AG04449 (cell line): ENCODE measurements around the gene PTCHD4.
"Not testable (repeated sequence)": the region's sequence is repeated elsewhere in the genome, so short reads cannot be mapped to it uniquely, and the experiment has no call there.

ENCODE experiments used
- CTCF ChIA-PET: fragments of 350-600 bp; formaldehyde crosslinking; extraction: SDS; loops from one replicate; lab custom pipeline; 2021; ENCODE audit warnings: antibody characterized with exemption; lab: Yijun Ruan, JAX
- POLR2A ChIA-PET: fragments of 400-600, 350-600 bp; formaldehyde crosslinking; extraction: SDS; loops from one replicate; lab custom pipeline; 2020; ENCODE audit warnings: antibody characterized with exemption, inconsistent platforms; lab: Yijun Ruan, JAX
- DNase-seq: peaks from one replicate; pipeline ENCODE4 v3.0.0-alpha.2; 2010; ENCODE audit warnings: low read depth, low spot score
- H3K4me3 ChIP-seq: 2 replicates; pipeline ENCODE4 v1.5.1; 2011; ENCODE audit warnings: low read depth, mild to moderate bottlenecking, control low read depth, low read length
- TF ChIP-seq, protein P1 (sequence below): IDR thresholded peaks from one replicate; pipeline ENCODE4 v1.5.1; 2011; ENCODE audit warnings: mild to moderate bottlenecking, moderate library complexity, low read length, control low read depth, inconsistent platforms; ENCODE audit not compliant: insufficient read depth; ENCODE audit errors: missing control alignments

The PTCHD4 gene

DNA sequence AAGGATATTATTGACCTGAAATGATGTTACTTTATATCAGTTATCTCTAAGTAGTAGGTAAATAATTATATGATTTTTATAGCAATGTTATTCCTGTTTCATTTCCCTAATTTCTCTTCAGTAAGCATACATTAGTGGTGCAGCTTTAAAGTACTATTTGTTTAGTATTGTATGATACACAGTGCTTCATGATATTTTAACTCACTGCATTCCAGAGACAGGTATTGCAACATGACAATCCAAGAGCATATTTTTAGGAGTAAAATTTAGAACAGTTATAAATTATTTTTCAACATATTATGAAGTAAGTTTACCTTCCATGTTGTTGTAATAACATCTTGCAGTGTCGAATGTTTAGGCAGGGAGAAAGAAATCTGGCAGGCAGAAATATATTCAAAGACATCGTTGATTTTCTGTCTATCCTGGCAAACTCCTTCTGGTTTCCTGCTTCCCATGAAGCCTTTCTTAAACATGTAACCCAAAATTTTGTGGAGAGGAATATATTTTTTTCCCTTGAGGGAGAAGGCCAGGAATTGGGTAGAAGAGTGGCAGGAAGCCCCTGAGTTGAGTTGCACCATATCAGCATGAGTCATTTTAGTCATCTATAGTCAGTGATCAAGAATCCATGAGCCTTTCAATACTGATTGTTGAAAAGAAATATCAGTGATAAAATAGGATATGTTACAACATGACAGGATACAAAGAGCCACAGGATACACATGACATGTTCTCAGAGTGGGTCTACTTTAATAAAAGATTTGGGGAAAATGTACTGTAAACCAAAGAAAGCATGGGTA, 29.0 kb upstream of the PTCHD4 start:
- TF ChIP-seq, protein P1, sequence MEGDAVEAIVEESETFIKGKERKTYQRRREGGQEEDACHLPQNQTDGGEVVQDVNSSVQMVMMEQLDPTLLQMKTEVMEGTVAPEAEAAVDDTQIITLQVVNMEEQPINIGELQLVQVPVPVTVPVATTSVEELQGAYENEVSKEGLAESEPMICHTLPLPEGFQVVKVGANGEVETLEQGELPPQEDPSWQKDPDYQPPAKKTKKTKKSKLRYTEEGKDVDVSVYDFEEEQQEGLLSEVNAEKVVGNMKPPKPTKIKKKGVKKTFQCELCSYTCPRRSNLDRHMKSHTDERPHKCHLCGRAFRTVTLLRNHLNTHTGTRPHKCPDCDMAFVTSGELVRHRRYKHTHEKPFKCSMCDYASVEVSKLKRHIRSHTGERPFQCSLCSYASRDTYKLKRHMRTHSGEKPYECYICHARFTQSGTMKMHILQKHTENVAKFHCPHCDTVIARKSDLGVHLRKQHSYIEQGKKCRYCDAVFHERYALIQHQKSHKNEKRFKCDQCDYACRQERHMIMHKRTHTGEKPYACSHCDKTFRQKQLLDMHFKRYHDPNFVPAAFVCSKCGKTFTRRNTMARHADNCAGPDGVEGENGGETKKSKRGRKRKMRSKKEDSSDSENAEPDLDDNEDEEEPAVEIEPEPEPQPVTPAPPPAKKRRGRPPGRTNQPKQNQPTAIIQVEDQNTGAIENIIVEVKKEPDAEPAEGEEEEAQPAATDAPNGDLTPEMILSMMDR: no peak
- ChIA-PET POLR2A (no interaction called here), CTCF (interaction anchor here (0.7 kb wide), 1 partner anchor 293 kb away, joined by 3 read pairs; no protein-coding TSS in a partner anchor)
- H3K4me3 ChIP-seq: no peak overlapping the region
- DNase-seq: no peak

- TF ChIP-seq, protein P1: no peak
- ChIA-PET CTCF (no interaction called here), POLR2A (no interaction called here)
- no peak overlapping the region for H3K4me3 ChIP-seq
- DNase-seq: no peak
Observed at GRCh38 chr6:48136856-48137255, 25.9 kb upstream of the PTCHD4 start.

GRCh38 chr6:48135323-48136084, 24.5 kb upstream of the PTCHD4 start:
- CTCF ChIA-PET: no interaction called here
- POLR2A ChIA-PET: no interaction called here
- H3K4me3 ChIP-seq: no peak overlapping the region
- TF ChIP-seq, protein P1: no peak
- no peak for DNase-seq

GRCh38 chr6:48134246-48134645, 23.2 kb upstream of the PTCHD4 start:
- ChIA-PET POLR2A (no interaction called here), CTCF (no interaction called here)
- TF ChIP-seq, protein P1: no peak
- DNase-seq: no peak
- no peak overlapping the region for H3K4me3 ChIP-seq

GRCh38 chr6:48123601-48124000, 12.6 kb upstream of the PTCHD4 start:
- ChIA-PET CTCF (no interaction called here), POLR2A (no interaction called here)
- no peak overlapping the region for H3K4me3 ChIP-seq
- TF ChIP-seq, protein P1: no peak
- no peak for DNase-seq

DNA sequence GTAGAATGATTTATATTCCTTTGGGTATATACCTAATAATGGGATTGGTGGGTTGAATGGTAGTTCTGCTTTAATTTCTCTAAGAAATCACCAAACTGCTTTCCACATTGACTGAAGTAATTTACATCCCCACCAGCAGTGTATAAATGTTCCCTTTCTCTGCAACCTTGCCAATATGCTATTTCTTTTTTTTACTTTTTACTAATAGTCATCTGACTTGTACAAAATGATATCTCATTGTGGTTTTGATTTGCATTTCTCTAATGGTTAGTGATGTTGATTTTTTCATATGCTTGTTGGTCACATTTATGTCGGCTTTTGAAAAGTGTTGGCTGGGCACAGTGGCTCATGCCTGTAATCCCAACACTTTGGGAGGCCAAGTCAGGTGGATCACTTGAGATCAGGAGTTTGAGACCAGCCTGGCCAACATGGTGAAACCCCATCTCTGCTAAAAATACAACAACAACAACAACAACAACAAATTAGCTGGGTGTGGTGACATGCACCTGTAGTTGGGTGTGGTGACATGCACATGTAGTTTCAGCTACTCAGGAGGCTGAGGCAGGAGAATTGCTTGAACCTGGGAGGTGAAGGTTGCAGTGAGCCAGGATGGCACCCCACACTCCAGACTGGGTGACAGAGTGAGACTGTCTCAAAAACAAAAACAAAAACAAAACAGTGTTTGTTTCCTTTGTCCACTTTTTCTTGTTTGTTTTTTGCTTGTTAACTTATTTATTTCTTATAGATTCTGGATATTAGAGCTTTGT, 11.2 kb upstream of the PTCHD4 start:
- POLR2A ChIA-PET, DNase-seq, CTCF ChIA-PET, H3K4me3 ChIP-seq: not testable (repeated sequence)
